WTC11 (cell line): ENCODE measurements around the gene FYN. TPM values are rescaled to one million over a fixed set of nuclear protein-coding genes. Genes with fewer than 3 reads are reported as not detected.

ENCODE experiments used
- ATAC-seq: fragments of 200-7000 bp; cut with Tn5 transposase; 2 replicates; pipeline ENCODE4 v1.10.0; 2021; ENCODE audit warnings: mild to moderate bottlenecking, moderate library complexity
- CTCF ChIA-PET: fragments of 300-600 bp; sonication (Branson Sonifier 250); formaldehyde crosslinking; loops from one replicate; lab custom pipeline; 2021; ENCODE audit warnings: antibody characterized with exemption; lab: Charles Lee
- POLR2A ChIA-PET: fragments of 350-600 bp; sonication (Branson Sonifier 250); formaldehyde crosslinking; loops from one replicate; lab custom pipeline; 2021; ENCODE audit warnings: antibody characterized with exemption; lab: Charles Lee
- DNase-seq: peaks from one replicate; pipeline ENCODE4 v3.0.0; 2021; ENCODE audit warnings: low spot score
- H3K27ac Mint-ChIP-seq: 2 replicates; pipeline ENCODE4 v1.8.0; 2021; ENCODE audit warnings: mixed read lengths
- H3K27me3 Mint-ChIP-seq: 2 replicates; pipeline ENCODE4 v1.8.0; 2021; ENCODE audit warnings: low read depth, mild to moderate bottlenecking, moderate library complexity, mixed read lengths
- H3K36me3 Mint-ChIP-seq: 2 replicates; pipeline ENCODE4 v1.8.0; 2021; ENCODE audit warnings: mixed read lengths
- H3K4me1 Mint-ChIP-seq: 2 replicates; pipeline ENCODE4 v1.8.0; 2022; ENCODE audit warnings: mixed read lengths
- H3K4me3 Mint-ChIP-seq: 2 replicates; pipeline ENCODE4 v1.8.0; 2021; ENCODE audit warnings: mild to moderate bottlenecking, moderate library complexity, mixed read lengths
- H3K9me3 Mint-ChIP-seq: 2 replicates; pipeline ENCODE4 v1.8.0; 2021; ENCODE audit warnings: mixed read lengths
- AFF4 ChIP-seq: sonication (generic); formaldehyde crosslinking; IDR thresholded peaks from 2 replicates; pipeline ENCODE4 v1.8.1; 2023; ENCODE audit warnings: mild to moderate bottlenecking, missing genetic modification reagents, borderline replicate concordance
- CREB1 ChIP-seq: sonication (generic); formaldehyde crosslinking; IDR thresholded peaks from 2 replicates; pipeline ENCODE4 v1.8.0; 2023; ENCODE audit warnings: mild to moderate bottlenecking, missing genetic modification reagents
- CREM ChIP-seq: sonication (generic); formaldehyde crosslinking; IDR thresholded peaks from 2 replicates; pipeline ENCODE4 v1.8.1; 2022; ENCODE audit warnings: mild to moderate bottlenecking, missing genetic modification reagents, moderate library complexity
- FOXJ3 ChIP-seq: sonication (generic); formaldehyde crosslinking; IDR thresholded peaks from 2 replicates; pipeline ENCODE4 v1.9.0; 2021; ENCODE audit warnings: missing genetic modification reagents, mild to moderate bottlenecking, borderline replicate concordance
- FOXP1 ChIP-seq: sonication (generic); formaldehyde crosslinking; IDR thresholded peaks from 2 replicates; pipeline ENCODE4 v1.8.0; 2022; ENCODE audit warnings: missing genetic modification reagents, mild to moderate bottlenecking, moderate library complexity, borderline replicate concordance
- IRF2 ChIP-seq: sonication (generic); formaldehyde crosslinking; IDR thresholded peaks from 2 replicates; pipeline ENCODE4 v1.8.0; 2022; ENCODE audit warnings: low read depth, missing genetic modification reagents, borderline replicate concordance
- MXD4 ChIP-seq: fragments of 250-450 bp; sonication (Bioruptor Pico); IDR thresholded peaks from 2 replicates; pipeline ENCODE4 v1.8.0; 2021; ENCODE audit warnings: mild to moderate bottlenecking, moderate library complexity, borderline replicate concordance
- NFYB ChIP-seq: sonication (generic); formaldehyde crosslinking; conservative IDR thresholded peaks from 2 replicates; pipeline ENCODE4 v1.8.0; 2022; ENCODE audit warnings: low read depth, missing genetic modification reagents
- NR2C2 ChIP-seq: sonication (generic); formaldehyde crosslinking; IDR thresholded peaks from 2 replicates; pipeline ENCODE4 v1.8.0; 2022; ENCODE audit warnings: mild to moderate bottlenecking, missing genetic modification reagents
- RORB ChIP-seq: fragments of 250-450 bp; sonication (Bioruptor Pico); IDR thresholded peaks from 2 replicates; pipeline ENCODE4 v1.9.0; 2021; ENCODE audit warnings: mild to moderate bottlenecking
- SOX15 ChIP-seq: fragments of 250-450 bp; sonication (Bioruptor Pico); IDR thresholded peaks from 2 replicates; pipeline ENCODE4 v1.9.0; 2021; ENCODE audit warnings: mild to moderate bottlenecking
- ZNF317 ChIP-seq: sonication (generic); formaldehyde crosslinking; IDR thresholded peaks from 2 replicates; pipeline ENCODE4 v1.8.1; 2023; ENCODE audit warnings: low read depth, mild to moderate bottlenecking, moderate library complexity, missing genetic modification reagents, borderline replicate concordance
- total RNA-seq: library from RNA; stranded (reverse); gene quantifications from 3 replicates; pipeline ENCODE4 v1.2.3, GENCODE V29; 2021
- TF ChIP-seq, protein P1 (sequence below): sonication (generic); formaldehyde crosslinking; IDR thresholded peaks from 2 replicates; pipeline ENCODE4 v1.8.0; 2023; ENCODE audit warnings: missing genetic modification reagents, mild to moderate bottlenecking, borderline replicate concordance
- TF ChIP-seq, protein P2 (sequence below): sonication (generic); formaldehyde crosslinking; IDR thresholded peaks from 2 replicates; pipeline ENCODE4 v1.8.1; 2022; ENCODE audit warnings: low read depth, mild to moderate bottlenecking, moderate library complexity, missing genetic modification reagents, borderline replicate concordance
- TF ChIP-seq, protein P3 (sequence below): fragments of 250-450 bp; sonication (Bioruptor Pico); IDR thresholded peaks from 2 replicates; pipeline ENCODE4 v1.9.0; 2021; ENCODE audit warnings: moderate library complexity, mild to moderate bottlenecking, inconsistent platforms, borderline replicate concordance
- TF ChIP-seq, protein P4 (sequence below): sonication (generic); formaldehyde crosslinking; IDR thresholded peaks from 2 replicates; pipeline ENCODE4 v1.8.1; 2023; ENCODE audit warnings: mild to moderate bottlenecking, missing genetic modification reagents, moderate library complexity
- TF ChIP-seq, protein P5 (sequence below): fragments of 200-600 bp; IDR thresholded peaks from 2 replicates; pipeline ENCODE4 v1.8.0; 2022; ENCODE audit warnings: antibody characterized with exemption
- TF ChIP-seq, protein P6 (sequence below): fragments of 250-450 bp; sonication (Bioruptor Pico); IDR thresholded peaks from 2 replicates; pipeline ENCODE4 v1.9.0; 2021; ENCODE audit warnings: mild to moderate bottlenecking, borderline replicate concordance

Gene FYN
- total RNA-seq, 1 experiment from 2014 or later, result 63.9 TPM

- CTCF ChIA-PET, result no interaction called here
- no peak for ATAC-seq
- H3K4me3 Mint-ChIP-seq, result no peak overlapping the region
- H3K36me3 Mint-ChIP-seq, result peaks cover 14% of the 10 kb centered on the region
- no peaks in the 10 kb centered on the region for H3K27me3 Mint-ChIP-seq
- POLR2A ChIA-PET, result no interaction called here
- peaks cover 18% of the 10 kb centered on the region for H3K9me3 Mint-ChIP-seq
- H3K4me1 Mint-ChIP-seq, result no peaks in the 10 kb centered on the region
- no peak overlapping the region for H3K27ac Mint-ChIP-seq
- TF ChIP-seq AFF4 (no peak), CREB1 (no peak), FOXP1 (CRISPR knock-in tag) (no peak)
- TF ChIP-seq, protein P1, sequence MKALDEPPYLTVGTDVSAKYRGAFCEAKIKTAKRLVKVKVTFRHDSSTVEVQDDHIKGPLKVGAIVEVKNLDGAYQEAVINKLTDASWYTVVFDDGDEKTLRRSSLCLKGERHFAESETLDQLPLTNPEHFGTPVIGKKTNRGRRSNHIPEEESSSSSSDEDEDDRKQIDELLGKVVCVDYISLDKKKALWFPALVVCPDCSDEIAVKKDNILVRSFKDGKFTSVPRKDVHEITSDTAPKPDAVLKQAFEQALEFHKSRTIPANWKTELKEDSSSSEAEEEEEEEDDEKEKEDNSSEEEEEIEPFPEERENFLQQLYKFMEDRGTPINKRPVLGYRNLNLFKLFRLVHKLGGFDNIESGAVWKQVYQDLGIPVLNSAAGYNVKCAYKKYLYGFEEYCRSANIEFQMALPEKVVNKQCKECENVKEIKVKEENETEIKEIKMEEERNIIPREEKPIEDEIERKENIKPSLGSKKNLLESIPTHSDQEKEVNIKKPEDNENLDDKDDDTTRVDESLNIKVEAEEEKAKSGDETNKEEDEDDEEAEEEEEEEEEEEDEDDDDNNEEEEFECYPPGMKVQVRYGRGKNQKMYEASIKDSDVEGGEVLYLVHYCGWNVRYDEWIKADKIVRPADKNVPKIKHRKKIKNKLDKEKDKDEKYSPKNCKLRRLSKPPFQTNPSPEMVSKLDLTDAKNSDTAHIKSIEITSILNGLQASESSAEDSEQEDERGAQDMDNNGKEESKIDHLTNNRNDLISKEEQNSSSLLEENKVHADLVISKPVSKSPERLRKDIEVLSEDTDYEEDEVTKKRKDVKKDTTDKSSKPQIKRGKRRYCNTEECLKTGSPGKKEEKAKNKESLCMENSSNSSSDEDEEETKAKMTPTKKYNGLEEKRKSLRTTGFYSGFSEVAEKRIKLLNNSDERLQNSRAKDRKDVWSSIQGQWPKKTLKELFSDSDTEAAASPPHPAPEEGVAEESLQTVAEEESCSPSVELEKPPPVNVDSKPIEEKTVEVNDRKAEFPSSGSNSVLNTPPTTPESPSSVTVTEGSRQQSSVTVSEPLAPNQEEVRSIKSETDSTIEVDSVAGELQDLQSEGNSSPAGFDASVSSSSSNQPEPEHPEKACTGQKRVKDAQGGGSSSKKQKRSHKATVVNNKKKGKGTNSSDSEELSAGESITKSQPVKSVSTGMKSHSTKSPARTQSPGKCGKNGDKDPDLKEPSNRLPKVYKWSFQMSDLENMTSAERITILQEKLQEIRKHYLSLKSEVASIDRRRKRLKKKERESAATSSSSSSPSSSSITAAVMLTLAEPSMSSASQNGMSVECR, result no peak
- TF ChIP-seq, protein P2, sequence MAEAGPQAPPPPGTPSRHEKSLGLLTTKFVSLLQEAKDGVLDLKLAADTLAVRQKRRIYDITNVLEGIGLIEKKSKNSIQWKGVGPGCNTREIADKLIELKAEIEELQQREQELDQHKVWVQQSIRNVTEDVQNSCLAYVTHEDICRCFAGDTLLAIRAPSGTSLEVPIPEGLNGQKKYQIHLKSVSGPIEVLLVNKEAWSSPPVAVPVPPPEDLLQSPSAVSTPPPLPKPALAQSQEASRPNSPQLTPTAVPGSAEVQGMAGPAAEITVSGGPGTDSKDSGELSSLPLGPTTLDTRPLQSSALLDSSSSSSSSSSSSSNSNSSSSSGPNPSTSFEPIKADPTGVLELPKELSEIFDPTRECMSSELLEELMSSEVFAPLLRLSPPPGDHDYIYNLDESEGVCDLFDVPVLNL (CRISPR knock-in tag), result no peak
- TF ChIP-seq, protein P3, sequence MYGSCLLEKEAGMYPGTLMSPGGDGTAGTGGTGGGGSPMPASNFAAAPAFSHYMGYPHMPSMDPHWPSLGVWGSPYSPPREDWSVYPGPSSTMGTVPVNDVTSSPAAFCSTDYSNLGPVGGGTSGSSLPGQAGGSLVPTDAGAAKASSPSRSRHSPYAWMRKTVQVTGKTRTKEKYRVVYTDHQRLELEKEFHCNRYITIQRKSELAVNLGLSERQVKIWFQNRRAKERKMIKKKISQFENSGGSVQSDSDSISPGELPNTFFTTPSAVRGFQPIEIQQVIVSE, result no peak
- TF ChIP-seq, protein P4, sequence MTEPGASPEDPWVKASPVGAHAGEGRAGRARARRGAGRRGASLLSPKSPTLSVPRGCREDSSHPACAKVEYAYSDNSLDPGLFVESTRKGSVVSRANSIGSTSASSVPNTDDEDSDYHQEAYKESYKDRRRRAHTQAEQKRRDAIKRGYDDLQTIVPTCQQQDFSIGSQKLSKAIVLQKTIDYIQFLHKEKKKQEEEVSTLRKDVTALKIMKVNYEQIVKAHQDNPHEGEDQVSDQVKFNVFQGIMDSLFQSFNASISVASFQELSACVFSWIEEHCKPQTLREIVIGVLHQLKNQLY (CRISPR knock-in tag), result no peak
- TF ChIP-seq, all 79 proteins: peak for 0
- DNase-seq, result no peak
These were observed 50.2 kb downstream of the FYN start for GRCh38 chr6:111823012-111823411.

DNA sequence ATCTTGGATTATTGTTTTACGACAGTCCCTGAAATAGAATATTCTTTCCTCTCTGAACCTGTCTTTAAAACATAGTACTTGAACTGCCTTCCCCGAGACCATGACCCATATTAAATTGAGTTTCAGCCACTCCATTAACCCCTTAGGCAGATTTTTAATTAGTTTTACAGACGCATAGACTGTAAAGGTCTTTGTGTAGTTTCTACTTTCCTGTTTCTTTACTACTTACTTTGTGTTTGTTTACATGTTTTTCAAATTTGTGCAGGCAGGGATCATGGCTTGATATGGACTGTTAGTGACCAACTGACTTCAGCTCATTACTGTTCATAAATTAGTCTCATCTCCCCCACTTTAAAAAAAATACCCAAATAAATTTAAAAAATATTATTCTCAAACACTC is 53.8 kb downstream of the FYN start:
- DNase-seq, result no peak
- ChIA-PET POLR2A (no interaction called here), CTCF (no interaction called here)
- H3K9me3 Mint-ChIP-seq, result peaks cover 18% of the 10 kb centered on the region
- no peak overlapping the region for H3K27ac Mint-ChIP-seq
- H3K4me1 Mint-ChIP-seq, result peaks cover 3% of the 10 kb centered on the region; the same call in 1 of the 2 replicates
- ATAC-seq, result no peak
- no peak overlapping the region for H3K4me3 Mint-ChIP-seq
- H3K27me3 Mint-ChIP-seq, result no peaks in the 10 kb centered on the region
- H3K36me3 Mint-ChIP-seq, result peaks cover 14% of the 10 kb centered on the region
- TF ChIP-seq SOX15 (CRISPR knock-in tag) (no peak), NR2C2 (CRISPR knock-in tag) (no peak), MXD4 (CRISPR knock-in tag) (no peak), FOXJ3 (CRISPR knock-in tag) (no peak), NFYB (CRISPR knock-in tag) (no peak), CREM (no peak), RORB (CRISPR knock-in tag) (no peak), ZNF317 (no peak), IRF2 (CRISPR knock-in tag) (no peak)
- TF ChIP-seq, protein P5, sequence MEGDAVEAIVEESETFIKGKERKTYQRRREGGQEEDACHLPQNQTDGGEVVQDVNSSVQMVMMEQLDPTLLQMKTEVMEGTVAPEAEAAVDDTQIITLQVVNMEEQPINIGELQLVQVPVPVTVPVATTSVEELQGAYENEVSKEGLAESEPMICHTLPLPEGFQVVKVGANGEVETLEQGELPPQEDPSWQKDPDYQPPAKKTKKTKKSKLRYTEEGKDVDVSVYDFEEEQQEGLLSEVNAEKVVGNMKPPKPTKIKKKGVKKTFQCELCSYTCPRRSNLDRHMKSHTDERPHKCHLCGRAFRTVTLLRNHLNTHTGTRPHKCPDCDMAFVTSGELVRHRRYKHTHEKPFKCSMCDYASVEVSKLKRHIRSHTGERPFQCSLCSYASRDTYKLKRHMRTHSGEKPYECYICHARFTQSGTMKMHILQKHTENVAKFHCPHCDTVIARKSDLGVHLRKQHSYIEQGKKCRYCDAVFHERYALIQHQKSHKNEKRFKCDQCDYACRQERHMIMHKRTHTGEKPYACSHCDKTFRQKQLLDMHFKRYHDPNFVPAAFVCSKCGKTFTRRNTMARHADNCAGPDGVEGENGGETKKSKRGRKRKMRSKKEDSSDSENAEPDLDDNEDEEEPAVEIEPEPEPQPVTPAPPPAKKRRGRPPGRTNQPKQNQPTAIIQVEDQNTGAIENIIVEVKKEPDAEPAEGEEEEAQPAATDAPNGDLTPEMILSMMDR, result no peak
- TF ChIP-seq, protein P6, sequence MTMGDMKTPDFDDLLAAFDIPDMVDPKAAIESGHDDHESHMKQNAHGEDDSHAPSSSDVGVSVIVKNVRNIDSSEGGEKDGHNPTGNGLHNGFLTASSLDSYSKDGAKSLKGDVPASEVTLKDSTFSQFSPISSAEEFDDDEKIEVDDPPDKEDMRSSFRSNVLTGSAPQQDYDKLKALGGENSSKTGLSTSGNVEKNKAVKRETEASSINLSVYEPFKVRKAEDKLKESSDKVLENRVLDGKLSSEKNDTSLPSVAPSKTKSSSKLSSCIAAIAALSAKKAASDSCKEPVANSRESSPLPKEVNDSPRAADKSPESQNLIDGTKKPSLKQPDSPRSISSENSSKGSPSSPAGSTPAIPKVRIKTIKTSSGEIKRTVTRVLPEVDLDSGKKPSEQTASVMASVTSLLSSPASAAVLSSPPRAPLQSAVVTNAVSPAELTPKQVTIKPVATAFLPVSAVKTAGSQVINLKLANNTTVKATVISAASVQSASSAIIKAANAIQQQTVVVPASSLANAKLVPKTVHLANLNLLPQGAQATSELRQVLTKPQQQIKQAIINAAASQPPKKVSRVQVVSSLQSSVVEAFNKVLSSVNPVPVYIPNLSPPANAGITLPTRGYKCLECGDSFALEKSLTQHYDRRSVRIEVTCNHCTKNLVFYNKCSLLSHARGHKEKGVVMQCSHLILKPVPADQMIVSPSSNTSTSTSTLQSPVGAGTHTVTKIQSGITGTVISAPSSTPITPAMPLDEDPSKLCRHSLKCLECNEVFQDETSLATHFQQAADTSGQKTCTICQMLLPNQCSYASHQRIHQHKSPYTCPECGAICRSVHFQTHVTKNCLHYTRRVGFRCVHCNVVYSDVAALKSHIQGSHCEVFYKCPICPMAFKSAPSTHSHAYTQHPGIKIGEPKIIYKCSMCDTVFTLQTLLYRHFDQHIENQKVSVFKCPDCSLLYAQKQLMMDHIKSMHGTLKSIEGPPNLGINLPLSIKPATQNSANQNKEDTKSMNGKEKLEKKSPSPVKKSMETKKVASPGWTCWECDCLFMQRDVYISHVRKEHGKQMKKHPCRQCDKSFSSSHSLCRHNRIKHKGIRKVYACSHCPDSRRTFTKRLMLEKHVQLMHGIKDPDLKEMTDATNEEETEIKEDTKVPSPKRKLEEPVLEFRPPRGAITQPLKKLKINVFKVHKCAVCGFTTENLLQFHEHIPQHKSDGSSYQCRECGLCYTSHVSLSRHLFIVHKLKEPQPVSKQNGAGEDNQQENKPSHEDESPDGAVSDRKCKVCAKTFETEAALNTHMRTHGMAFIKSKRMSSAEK (CRISPR knock-in tag), result no peak
